Nephron (organoid): ENCODE results near the gene GLYATL3.
"Not testable (repeated sequence)": the region's sequence is repeated elsewhere in the genome, so short reads cannot be mapped to it uniquely, and the experiment has no call there.

ENCODE experiments used
- H3K27ac Mint-ChIP-seq, 3 experiments: 2 replicates each; pipeline ENCODE4 v1.8.0; 2020; ENCODE audit warnings: mixed read lengths in 3 of 3, mild to moderate bottlenecking in 2 of 3, moderate library complexity in 1 of 3
- H3K27me3 Mint-ChIP-seq: 2 replicates; pipeline ENCODE4 v1.8.0; 2021; ENCODE audit warnings: low read depth, mild to moderate bottlenecking, moderate library complexity, mixed read lengths
- H3K36me3 Mint-ChIP-seq: 2 replicates; pipeline ENCODE4 v1.8.0; 2020; ENCODE audit warnings: low read depth, mixed read lengths
- H3K4me1 Mint-ChIP-seq: 2 replicates; pipeline ENCODE4 v1.8.0; 2020; ENCODE audit warnings: mixed read lengths
- H3K4me3 Mint-ChIP-seq, 3 experiments: 2 replicates each; pipeline ENCODE4 v1.8.0; 2020; ENCODE audit warnings: mild to moderate bottlenecking in 3 of 3, mixed read lengths in 3 of 3, moderate library complexity in 2 of 3
- H3K9me3 Mint-ChIP-seq: 2 replicates; pipeline ENCODE4 v1.8.0; 2020; ENCODE audit warnings: mixed read lengths
- CTCF ChIP-seq, 3 experiments: fragments of 200-600 bp; sonication (generic); IDR thresholded peaks; one replicate each; pipeline ENCODE4 v1.5.0; 2021; ENCODE audit warnings: antibody characterized with exemption in 3 of 3; ENCODE audit not compliant: unreplicated experiment in 3 of 3

GLYATL3 gene

GRCh38 chr6:49462599-49462926, 37.2 kb upstream of the GLYATL3 start:
- no peaks in the 10 kb centered on the region for H3K36me3 Mint-ChIP-seq
- no peaks in the 10 kb centered on the region for H3K9me3 Mint-ChIP-seq
- TF ChIP-seq CTCF (IDR thresholded peaks at IDR 0.05; ENCODE audit: unreplicated experiment in 3 of 3) = no peak
- peak overlapping the region; percentile 91 to 98 (median 95) for H3K4me3 Mint-ChIP-seq
- no peaks in the 10 kb centered on the region for H3K27me3 Mint-ChIP-seq
- H3K4me1 Mint-ChIP-seq = peaks cover 28% of the 10 kb centered on the region
- H3K27ac Mint-ChIP-seq = peak overlapping the region; percentile 82 to 90 (median 88)

- no peaks in the 10 kb centered on the region for H3K9me3 Mint-ChIP-seq
- peaks cover 28% of the 10 kb centered on the region for H3K4me1 Mint-ChIP-seq
- no peaks in the 10 kb centered on the region for H3K27me3 Mint-ChIP-seq
- H3K36me3 Mint-ChIP-seq = no peaks in the 10 kb centered on the region
- no peak for TF ChIP-seq CTCF (IDR thresholded peaks at IDR 0.05; ENCODE audit: unreplicated experiment in 3 of 3)
- H3K27ac Mint-ChIP-seq = peak within 1 kb of the TSS; percentile 82 to 90 (median 88)
- peak within 1 kb of the TSS; percentile 91 to 98 (median 95) for H3K4me3 Mint-ChIP-seq
Observed at GRCh38 chr6:49462927-49463611, 36.7 kb upstream of the GLYATL3 start, which contains the start of the genes CENPQ and MMUT. CENPQ (plus strand) TSS chr6:49463370; CDS start chr6:49470177, 6,807 bp downstream. MMUT (minus strand) TSS chr6:49463253; CDS start chr6:49459466, 3,787 bp downstream.

GRCh38 chr6:49463612-49463967, 36.1 kb upstream of the GLYATL3 start:
- H3K4me1 Mint-ChIP-seq = peaks cover 28% of the 10 kb centered on the region
- H3K9me3 Mint-ChIP-seq = no peaks in the 10 kb centered on the region
- H3K27ac Mint-ChIP-seq = peak overlapping the region; percentile 82 to 90 (median 88)
- TF ChIP-seq CTCF (IDR thresholded peaks at IDR 0.05; ENCODE audit: unreplicated experiment in 3 of 3) = no peak
- no peaks in the 10 kb centered on the region for H3K36me3 Mint-ChIP-seq
- H3K4me3 Mint-ChIP-seq = peak overlapping the region; percentile 91 to 98 (median 95)
- H3K27me3 Mint-ChIP-seq = no peaks in the 10 kb centered on the region

GRCh38 chr6:49464691-49465090, 35.0 kb upstream of the GLYATL3 start:
- Mint-ChIP-seq H3K27ac (no peak overlapping the region), H3K4me1 (peaks cover 28% of the 10 kb centered on the region), H3K4me3 (peak overlapping the region; percentile 70 to 98 (median 91)), H3K9me3 (no peaks in the 10 kb centered on the region), H3K36me3 (no peaks in the 10 kb centered on the region), H3K27me3 (no peaks in the 10 kb centered on the region)
- TF ChIP-seq CTCF (IDR thresholded peaks at IDR 0.05; ENCODE audit: unreplicated experiment in 3 of 3) = no peak

GRCh38 chr6:49468042-49468441, 31.7 kb upstream of the GLYATL3 start:
- Mint-ChIP-seq H3K4me1 (peaks cover 10% of the 10 kb centered on the region), H3K36me3 (peaks cover 10% of the 10 kb centered on the region), H3K27me3 (no peaks in the 10 kb centered on the region), H3K27ac (no peak overlapping the region), H3K9me3 (no peaks in the 10 kb centered on the region), H3K4me3 (no peak overlapping the region)
- no peak for TF ChIP-seq CTCF (IDR thresholded peaks at IDR 0.05; ENCODE audit: unreplicated experiment in 3 of 3)

GRCh38 chr6:49476564-49476963, 23.2 kb upstream of the GLYATL3 start:
- not testable (repeated sequence) for H3K27ac Mint-ChIP-seq, H3K4me3 Mint-ChIP-seq, H3K27me3 Mint-ChIP-seq

More at GRCh38 chr6:49476564-49476963, 23.2 kb upstream of the GLYATL3 start:
- not testable (repeated sequence) for H3K4me1 Mint-ChIP-seq, H3K9me3 Mint-ChIP-seq
- peaks cover 63% of the 10 kb centered on the region for H3K36me3 Mint-ChIP-seq
